ENCODE measurements around the gene TM2D3. TPM values are rescaled to one million over a fixed set of nuclear protein-coding genes. Genes with fewer than 3 reads are reported as not detected.

Gene TM2D3
- total RNA-seq, 1 experiment from 2014 or later = 34.9 TPM

- Histone ChIP-seq H2BK120ac (ENCODE audit: low read depth, low read length, poor library complexity, severe bottlenecking) (no peak overlapping the region), H3K9me3 (ENCODE audit: control insufficient read depth, low read depth, low read length) (no peaks in the 10 kb centered on the region), H3K56ac (ENCODE audit: insufficient read length, low read depth, low read length) (no peak overlapping the region), H2BK15ac (ENCODE audit: low read depth, low read length) (no peak overlapping the region), H3K9ac (ENCODE audit: extremely low read depth, insufficient read length, low read length) (no peak overlapping the region), H2BK12ac (ENCODE audit: insufficient read length, low read depth, low read length) (no peak overlapping the region), H4K5ac (ENCODE audit: insufficient read length, low read depth, low read length) (no peak overlapping the region), H3K27me3 (ENCODE audit: insufficient read depth, low read length) (no peaks in the 10 kb centered on the region), H3K23me2 (ENCODE audit: insufficient read length, low read depth, low read length, poor library complexity, severe bottlenecking) (no peaks in the 10 kb centered on the region), H3K14ac (ENCODE audit: insufficient read depth, low read length) (no peak overlapping the region), H3K79me2 (ENCODE audit: insufficient read depth, low read length) (no peaks in the 10 kb centered on the region), H4K91ac (ENCODE audit: insufficient read length, low read depth, low read length) (no peak overlapping the region), H3K4me1 (ENCODE audit: insufficient read depth, low read length) (no peaks in the 10 kb centered on the region), H3K23ac (ENCODE audit: insufficient read length, low read depth, low read length) (no peak overlapping the region), H3T11ph (ENCODE audit: low read length) (no peak overlapping the region), H3K4ac (ENCODE audit: low read depth, low read length) (no peak overlapping the region), H2AK5ac (ENCODE audit: insufficient read length, low read length) (no peak overlapping the region), H2BK5ac (ENCODE audit: insufficient read length, low read length) (no peak overlapping the region), H4K8ac (replicated peaks; ENCODE audit: insufficient read length, low read depth, low read length) (no peak overlapping the region), H3K18ac (ENCODE audit: insufficient read length, low read depth, low read length) (no peak overlapping the region), H3K27ac (ENCODE audit: insufficient read length, low read depth, low read length) (no peak overlapping the region), H3K79me1 (ENCODE audit: insufficient read depth, low read depth, low read length, poor library complexity, severe bottlenecking) (no peaks in the 10 kb centered on the region), H4K20me1 (ENCODE audit: control insufficient read depth, insufficient read depth, insufficient read length) (no peaks in the 10 kb centered on the region), H2BK20ac (ENCODE audit: low read depth, low read length, poor library complexity, severe bottlenecking) (no peak overlapping the region), H2AFZ (ENCODE audit: low read length) (no peak overlapping the region), H3K4me2 (ENCODE audit: insufficient read depth, insufficient read length, low read length) (no peak overlapping the region)
- H3K4me3 Mint-ChIP-seq = no peak overlapping the region; a peak in 1 of 5 replicates
- H3K27ac Mint-ChIP-seq = peak overlapping the region in 1 of 3 experiments; percentile 69; a peak in 1 of 7 replicates
- peaks cover 0 to 35% (median 4%) of the 10 kb centered on the region in 3 experiments; a peak in 4 of 7 replicates for H3K36me3 Mint-ChIP-seq (ENCODE audit: insufficient read depth in 1 of 3, low read depth in 3 of 3)
- H3K4me1 Mint-ChIP-seq = peaks cover 6 to 7% of the 10 kb centered on the region in 2 experiments
- H3K9me3 Mint-ChIP-seq = no peaks in the 10 kb centered on the region; a peak in 1 of 5 replicates
- no peaks in the 10 kb centered on the region for H3K27me3 Mint-ChIP-seq (ENCODE audit: low read depth)
- TF ChIP-seq, protein P1, sequence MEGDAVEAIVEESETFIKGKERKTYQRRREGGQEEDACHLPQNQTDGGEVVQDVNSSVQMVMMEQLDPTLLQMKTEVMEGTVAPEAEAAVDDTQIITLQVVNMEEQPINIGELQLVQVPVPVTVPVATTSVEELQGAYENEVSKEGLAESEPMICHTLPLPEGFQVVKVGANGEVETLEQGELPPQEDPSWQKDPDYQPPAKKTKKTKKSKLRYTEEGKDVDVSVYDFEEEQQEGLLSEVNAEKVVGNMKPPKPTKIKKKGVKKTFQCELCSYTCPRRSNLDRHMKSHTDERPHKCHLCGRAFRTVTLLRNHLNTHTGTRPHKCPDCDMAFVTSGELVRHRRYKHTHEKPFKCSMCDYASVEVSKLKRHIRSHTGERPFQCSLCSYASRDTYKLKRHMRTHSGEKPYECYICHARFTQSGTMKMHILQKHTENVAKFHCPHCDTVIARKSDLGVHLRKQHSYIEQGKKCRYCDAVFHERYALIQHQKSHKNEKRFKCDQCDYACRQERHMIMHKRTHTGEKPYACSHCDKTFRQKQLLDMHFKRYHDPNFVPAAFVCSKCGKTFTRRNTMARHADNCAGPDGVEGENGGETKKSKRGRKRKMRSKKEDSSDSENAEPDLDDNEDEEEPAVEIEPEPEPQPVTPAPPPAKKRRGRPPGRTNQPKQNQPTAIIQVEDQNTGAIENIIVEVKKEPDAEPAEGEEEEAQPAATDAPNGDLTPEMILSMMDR (conservative IDR thresholded peaks at IDR 0.05) = peak; percentile 37; the same call in 2 of the 3 replicates
- no CpG with 5 or more reads among the region's 9 CpGs for WGBS (ENCODE audit: extremely low coverage, insufficient read length, low lambda C conversion rate)
- peak; percentile 46 for DNase-seq
These were observed 20.1 kb upstream of the TM2D3 start for GRCh38 chr15:101672298-101672697.

All from H9 (cell line).